PC-3 (cell line): ENCODE results near the gene LAIR2.

Experiments used
- EZH2 ChIP-seq: fragments of 300-600 bp; sonication (generic); IDR thresholded peaks from one replicate; pipeline ENCODE4 v1.6.1; 2017; ENCODE audit warnings: antibody characterized with exemption, mild to moderate bottlenecking, low read length; ENCODE audit not compliant: unreplicated experiment
- TF ChIP-seq, protein P1 (sequence below): fragments of 300-600 bp; sonication (generic); conservative IDR thresholded peaks from 2 replicates; pipeline ENCODE4 v1.5.1; 2017; ENCODE audit warnings: antibody characterized with exemption, low read depth, mild to moderate bottlenecking, low read length

DNA sequence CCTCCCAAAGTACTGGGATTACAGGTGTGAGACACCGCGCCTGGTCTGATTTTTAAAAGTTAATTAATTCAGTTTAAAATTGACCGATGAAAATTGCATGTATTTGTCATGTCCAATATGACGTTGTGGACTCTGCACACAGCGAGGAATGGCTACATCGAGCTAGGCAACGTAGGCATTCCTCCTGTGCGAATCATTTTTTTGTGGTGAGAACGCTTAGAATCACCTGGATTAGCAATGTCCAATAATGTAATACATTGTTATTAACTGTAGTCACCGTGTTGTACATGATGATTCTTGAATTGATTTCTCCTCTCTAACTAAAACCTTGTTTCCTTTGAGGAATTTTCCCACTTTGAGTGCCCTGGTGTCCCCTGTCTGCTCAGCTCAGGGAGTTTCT lies 3.4 kb downstream of the LAIR2 start:
- TF ChIP-seq, protein P1, sequence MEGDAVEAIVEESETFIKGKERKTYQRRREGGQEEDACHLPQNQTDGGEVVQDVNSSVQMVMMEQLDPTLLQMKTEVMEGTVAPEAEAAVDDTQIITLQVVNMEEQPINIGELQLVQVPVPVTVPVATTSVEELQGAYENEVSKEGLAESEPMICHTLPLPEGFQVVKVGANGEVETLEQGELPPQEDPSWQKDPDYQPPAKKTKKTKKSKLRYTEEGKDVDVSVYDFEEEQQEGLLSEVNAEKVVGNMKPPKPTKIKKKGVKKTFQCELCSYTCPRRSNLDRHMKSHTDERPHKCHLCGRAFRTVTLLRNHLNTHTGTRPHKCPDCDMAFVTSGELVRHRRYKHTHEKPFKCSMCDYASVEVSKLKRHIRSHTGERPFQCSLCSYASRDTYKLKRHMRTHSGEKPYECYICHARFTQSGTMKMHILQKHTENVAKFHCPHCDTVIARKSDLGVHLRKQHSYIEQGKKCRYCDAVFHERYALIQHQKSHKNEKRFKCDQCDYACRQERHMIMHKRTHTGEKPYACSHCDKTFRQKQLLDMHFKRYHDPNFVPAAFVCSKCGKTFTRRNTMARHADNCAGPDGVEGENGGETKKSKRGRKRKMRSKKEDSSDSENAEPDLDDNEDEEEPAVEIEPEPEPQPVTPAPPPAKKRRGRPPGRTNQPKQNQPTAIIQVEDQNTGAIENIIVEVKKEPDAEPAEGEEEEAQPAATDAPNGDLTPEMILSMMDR = no peak
- no peak for TF ChIP-seq EZH2
